SK-N-SH treated with all-trans-retinoic acid at 6 μM for 48 hours (cell line): Measurements from ENCODE around the gene SSR1.

Source experiments
- CSDC2 ChIP-seq: fragments of 250-450 bp; sonication (Bioruptor Pico); IDR thresholded peaks from 2 replicates; pipeline ENCODE4 v1.5.0; 2020; ENCODE audit warnings: mild to moderate bottlenecking, moderate library complexity
- OSR1 ChIP-seq: fragments of 250-450 bp; sonication (Bioruptor Pico); IDR thresholded peaks from 2 replicates; pipeline ENCODE4 v1.8.0; 2022; ENCODE audit warnings: moderate library complexity, mild to moderate bottlenecking, inconsistent platforms
- RARB ChIP-seq: fragments of 250-450 bp; sonication (Bioruptor Pico); IDR thresholded peaks from 2 replicates; pipeline ENCODE4 v1.8.0; 2021; ENCODE audit warnings: mild to moderate bottlenecking, moderate library complexity
- TOX ChIP-seq: fragments of 250-450 bp; sonication (Bioruptor Pico); IDR thresholded peaks from 2 replicates; pipeline ENCODE4 v1.8.0; 2021; ENCODE audit warnings: mild to moderate bottlenecking, moderate library complexity, borderline replicate concordance
- ZFP3 ChIP-seq: fragments of 250-450 bp; sonication (Bioruptor Pico); IDR thresholded peaks from 2 replicates; pipeline ENCODE4 v1.5.0; 2020; ENCODE audit warnings: mild to moderate bottlenecking, moderate library complexity
- ZNF565 ChIP-seq: fragments of 450-650 bp; formaldehyde crosslinking; conservative IDR thresholded peaks from 2 replicates; pipeline ENCODE4 v1.5.0; 2020; ENCODE audit warnings: low read depth, mild to moderate bottlenecking, moderate library complexity
- ZNF70 ChIP-seq: fragments of 450-650 bp; formaldehyde crosslinking; IDR thresholded peaks from 2 replicates; pipeline ENCODE4 v1.5.0; 2020; ENCODE audit warnings: mild to moderate bottlenecking, moderate library complexity
- TF ChIP-seq, protein P1 (sequence below): fragments of 250-450 bp; sonication (Bioruptor Pico); IDR thresholded peaks from 2 replicates; pipeline ENCODE4 v1.8.0; 2020; ENCODE audit warnings: mild to moderate bottlenecking, moderate library complexity, borderline replicate concordance
- TF ChIP-seq, protein P2 (sequence below): fragments of 250-450 bp; sonication (Bioruptor Pico); IDR thresholded peaks from 2 replicates; pipeline ENCODE4 v1.8.0; 2021; ENCODE audit warnings: low read depth, mild to moderate bottlenecking, moderate library complexity, borderline replicate concordance

GRCh38 chr6:7236306-7237209, 76.4 kb downstream of the SSR1 start:
- TF ChIP-seq RARB (CRISPR knock-in tag) (no peak), ZNF70 (CRISPR knock-in tag) (no peak), CSDC2 (CRISPR knock-in tag) (no peak), OSR1 (CRISPR knock-in tag) (no peak), ZFP3 (CRISPR knock-in tag) (no peak), TOX (CRISPR knock-in tag) (no peak), ZNF565 (no peak)
- TF ChIP-seq, protein P1, sequence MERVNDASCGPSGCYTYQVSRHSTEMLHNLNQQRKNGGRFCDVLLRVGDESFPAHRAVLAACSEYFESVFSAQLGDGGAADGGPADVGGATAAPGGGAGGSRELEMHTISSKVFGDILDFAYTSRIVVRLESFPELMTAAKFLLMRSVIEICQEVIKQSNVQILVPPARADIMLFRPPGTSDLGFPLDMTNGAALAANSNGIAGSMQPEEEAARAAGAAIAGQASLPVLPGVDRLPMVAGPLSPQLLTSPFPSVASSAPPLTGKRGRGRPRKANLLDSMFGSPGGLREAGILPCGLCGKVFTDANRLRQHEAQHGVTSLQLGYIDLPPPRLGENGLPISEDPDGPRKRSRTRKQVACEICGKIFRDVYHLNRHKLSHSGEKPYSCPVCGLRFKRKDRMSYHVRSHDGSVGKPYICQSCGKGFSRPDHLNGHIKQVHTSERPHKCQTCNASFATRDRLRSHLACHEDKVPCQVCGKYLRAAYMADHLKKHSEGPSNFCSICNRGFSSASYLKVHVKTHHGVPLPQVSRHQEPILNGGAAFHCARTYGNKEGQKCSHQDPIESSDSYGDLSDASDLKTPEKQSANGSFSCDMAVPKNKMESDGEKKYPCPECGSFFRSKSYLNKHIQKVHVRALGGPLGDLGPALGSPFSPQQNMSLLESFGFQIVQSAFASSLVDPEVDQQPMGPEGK (CRISPR knock-in tag), result no peak
- TF ChIP-seq, protein P2, sequence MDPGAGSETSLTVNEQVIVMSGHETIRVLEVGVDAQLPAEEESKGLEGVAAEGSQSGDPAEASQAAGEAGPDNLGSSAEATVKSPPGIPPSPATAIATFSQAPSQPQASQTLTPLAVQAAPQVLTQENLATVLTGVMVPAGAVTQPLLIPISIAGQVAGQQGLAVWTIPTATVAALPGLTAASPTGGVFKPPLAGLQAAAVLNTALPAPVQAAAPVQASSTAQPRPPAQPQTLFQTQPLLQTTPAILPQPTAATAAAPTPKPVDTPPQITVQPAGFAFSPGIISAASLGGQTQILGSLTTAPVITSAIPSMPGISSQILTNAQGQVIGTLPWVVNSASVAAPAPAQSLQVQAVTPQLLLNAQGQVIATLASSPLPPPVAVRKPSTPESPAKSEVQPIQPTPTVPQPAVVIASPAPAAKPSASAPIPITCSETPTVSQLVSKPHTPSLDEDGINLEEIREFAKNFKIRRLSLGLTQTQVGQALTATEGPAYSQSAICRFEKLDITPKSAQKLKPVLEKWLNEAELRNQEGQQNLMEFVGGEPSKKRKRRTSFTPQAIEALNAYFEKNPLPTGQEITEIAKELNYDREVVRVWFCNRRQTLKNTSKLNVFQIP (CRISPR knock-in tag), result no peak
